H1 (cell line): ENCODE measurements around the gene SEMA4D. TPM values are rescaled to one million over a fixed set of nuclear protein-coding genes. Genes with fewer than 3 reads are reported as not detected.

ENCODE experiments used
- CTCF ChIA-PET: fragments of 300-600 bp; sonication (Branson Sonifier 250); formaldehyde crosslinking; loops from one replicate; lab custom pipeline; 2021; ENCODE audit not compliant: partially characterized antibody; lab: Charles Lee
- POLR2A ChIA-PET: fragments of 300-600 bp; sonication (Branson Sonifier 250); formaldehyde crosslinking; loops from one replicate; lab custom pipeline; 2021; ENCODE audit warnings: inconsistent platforms; ENCODE audit not compliant: partially characterized antibody; lab: Charles Lee
- DNase-seq, 2 experiments: peaks; one replicate each; pipeline versions ENCODE4 v3.0.0 to v3.0.0-alpha.2; 2010 to 2022; ENCODE audit warnings: low spot score in 2 of 2, low read depth in 1 of 2, mixed read lengths in 1 of 2
- FAIRE-seq: peaks from 2 replicates; lab custom pipeline; 2011; peaks lifted over from hg19 to GRCh38; lab: Jason Lieb, UNC
- H2AFZ ChIP-seq: 2 replicates; pipeline ENCODE4 v1.8.1; 2012; ENCODE audit warnings: low read length, inconsistent platforms
- H2AK5ac ChIP-seq: 2 replicates; pipeline ENCODE4 v1.6.1; 2013; ENCODE audit warnings: low read depth, low read length
- H2BK120ac ChIP-seq: replicated peaks from 2 replicates; pipeline ENCODE3; 2013; ENCODE audit warnings: low read depth, low read length, inconsistent platforms
- H2BK12ac ChIP-seq: 2 replicates; pipeline ENCODE4 v1.6.1; 2013; ENCODE audit warnings: low read depth, low read length
- H2BK15ac ChIP-seq: 2 replicates; pipeline ENCODE4 v1.6.1; 2013; ENCODE audit warnings: low read length
- H2BK20ac ChIP-seq: 2 replicates; pipeline ENCODE4 v1.6.1; 2013; ENCODE audit warnings: low read length
- H2BK5ac ChIP-seq: 2 replicates; pipeline ENCODE4 v1.6.1; 2013; ENCODE audit warnings: low read depth, low read length
- H3K14ac ChIP-seq: 2 replicates; pipeline ENCODE4 v1.6.1; 2013; ENCODE audit warnings: inconsistent platforms; ENCODE audit not compliant: insufficient read length
- H3K18ac ChIP-seq: 2 replicates; pipeline ENCODE4 v1.6.1; 2013; ENCODE audit warnings: low read length; ENCODE audit errors: extremely low read depth
- H3K23ac ChIP-seq: 2 replicates; pipeline ENCODE4 v1.6.1; 2013; ENCODE audit warnings: inconsistent platforms; ENCODE audit not compliant: insufficient read length
- H3K23me2 ChIP-seq: 2 replicates; pipeline ENCODE4 v1.6.1; 2013; ENCODE audit warnings: low read depth, low read length
- H3K27ac ChIP-seq: 2 replicates; pipeline ENCODE4 v1.6.1; 2011; ENCODE audit warnings: low read depth, low read length, inconsistent platforms
- H3K27me3 ChIP-seq, 4 experiments: replicated peaks in 1 of 4; 1 replicate in 1 of 4; 2 replicates in 3 of 4; pipeline versions ENCODE4 v1.6.1 to v1.8.1; 2011 to 2013; ENCODE audit warnings: low read length in 3 of 4, mild to moderate bottlenecking in 3 of 4, inconsistent platforms in 2 of 4, mixed read lengths in 2 of 4, moderate library complexity in 1 of 4; ENCODE audit not compliant: control insufficient read depth in 3 of 4, insufficient read depth in 3 of 4; ENCODE audit errors: extremely low read depth in 1 of 4
- H3K36me3 ChIP-seq, 4 experiments: 2 replicates each; pipeline versions ENCODE4 v1.6.1 to v1.8.1; 2011 to 2013; ENCODE audit warnings: mild to moderate bottlenecking in 4 of 4, low read length in 3 of 4, moderate library complexity in 2 of 4, control low read depth in 1 of 4, inconsistent platforms in 1 of 4; ENCODE audit not compliant: insufficient read depth in 4 of 4, control insufficient read depth in 2 of 4
- H3K4ac ChIP-seq: replicated peaks from 2 replicates; pipeline ENCODE3; 2013; ENCODE audit warnings: low read length, low read depth, mixed read lengths, inconsistent platforms; ENCODE audit not compliant: insufficient read length
- H3K4me1 ChIP-seq, 4 experiments: replicated peaks in 1 of 4; 1 replicate in 1 of 4; 2 replicates in 3 of 4; pipeline versions ENCODE4 v1.6.1 to v1.8.1; 2011 to 2013; ENCODE audit warnings: low read length in 3 of 4, inconsistent platforms in 2 of 4, mixed read lengths in 1 of 4; ENCODE audit not compliant: insufficient read depth in 4 of 4, control insufficient read depth in 3 of 4
- H3K4me2 ChIP-seq, 2 experiments: 2 replicates each; pipeline versions ENCODE4 v1.6.1 to v1.8.1; 2011 to 2013; ENCODE audit warnings: low read depth in 2 of 2, low read length in 2 of 2, control low read depth in 1 of 2, inconsistent platforms in 1 of 2, mild to moderate bottlenecking in 1 of 2; ENCODE audit not compliant: insufficient read depth in 1 of 2
- H3K4me3 ChIP-seq, 4 experiments: fragments of 200-600, 300-600 bp in 1 of 4; sonication (generic), shearing (Covaris generic), sonication (Bioruptor Twin) in 1 of 4; 2 replicates each; pipeline versions ENCODE4 v1.5.1 to v1.8.1; 2011 to 2016; ENCODE audit warnings: low read length in 4 of 4, low read depth in 3 of 4, control low read depth in 2 of 4, inconsistent platforms in 2 of 4, mild to moderate bottlenecking in 2 of 4, mixed read lengths in 1 of 4, moderate library complexity in 1 of 4; ENCODE audit not compliant: insufficient read depth in 2 of 4; ENCODE audit errors: extremely low read depth in 1 of 4
- H3K56ac ChIP-seq: replicated peaks from 2 replicates; pipeline ENCODE3; 2013; ENCODE audit warnings: low read depth, mild to moderate bottlenecking, mixed read lengths, low read length, inconsistent platforms; ENCODE audit not compliant: insufficient read length
- H3K79me1 ChIP-seq: 2 replicates; pipeline ENCODE4 v1.6.1; 2013; ENCODE audit warnings: low read depth, low read length, control low read depth
- H3K79me2 ChIP-seq, 2 experiments: 2 replicates each; pipeline versions ENCODE4 v1.6.1 to v1.8.1; 2012 to 2013; ENCODE audit warnings: low read length in 2 of 2, mild to moderate bottlenecking in 2 of 2, inconsistent platforms in 1 of 2; ENCODE audit not compliant: insufficient read depth in 2 of 2, control insufficient read depth in 1 of 2
- H3K9ac ChIP-seq, 4 experiments: replicated peaks in 1 of 4; 1 replicate in 1 of 4; 2 replicates in 3 of 4; pipeline versions ENCODE4 v1.6.1 to v1.8.1; 2011 to 2013; ENCODE audit warnings: low read depth in 3 of 4, low read length in 3 of 4, control low read depth in 2 of 4, mild to moderate bottlenecking in 2 of 4, moderate library complexity in 2 of 4, inconsistent platforms in 1 of 4; ENCODE audit errors: extremely low read depth in 1 of 4
- H3K9me3 ChIP-seq, 2 experiments: 2 replicates each; pipeline versions ENCODE4 v1.6.1 to v1.8.1; 2012 to 2013; ENCODE audit warnings: mild to moderate bottlenecking in 2 of 2, moderate library complexity in 2 of 2, control low read depth in 1 of 2, inconsistent platforms in 1 of 2, low read depth in 1 of 2, low read length in 1 of 2, mixed read lengths in 1 of 2; ENCODE audit not compliant: insufficient read depth in 2 of 2
- H4K20me1 ChIP-seq, 2 experiments: replicated peaks in 1 of 2; 2 replicates each; pipeline versions ENCODE3 to v1.8.1; 2011 to 2013; ENCODE audit warnings: inconsistent platforms in 2 of 2, low read length in 2 of 2, mild to moderate bottlenecking in 1 of 2; ENCODE audit not compliant: insufficient read depth in 2 of 2, control insufficient read depth in 1 of 2
- H4K5ac ChIP-seq: 2 replicates; pipeline ENCODE4 v1.6.1; 2013; ENCODE audit warnings: low read length, low read depth, mixed read lengths, inconsistent platforms; ENCODE audit not compliant: insufficient read length
- H4K8ac ChIP-seq: 2 replicates; pipeline ENCODE4 v1.8.0; 2013; ENCODE audit warnings: mild to moderate bottlenecking, moderate library complexity, low read length, inconsistent platforms; ENCODE audit not compliant: insufficient read depth; ENCODE audit errors: extremely low read depth
- H4K91ac ChIP-seq: replicated peaks from 2 replicates; pipeline ENCODE3; 2013; ENCODE audit warnings: low read length, mixed read lengths, inconsistent platforms; ENCODE audit not compliant: insufficient read length
- E2F6 ChIP-seq: IDR thresholded peaks from 2 replicates; pipeline ENCODE4 v1.6.1; 2012; ENCODE audit warnings: inconsistent platforms
- POLR2AphosphoS5 ChIP-seq: IDR thresholded peaks from 2 replicates; pipeline ENCODE4 v1.6.1; 2011; ENCODE audit warnings: low read depth, low read length
- WGBS, 2 experiments: shearing (Covaris generic) in 1 of 2; methylation state at CpG; one replicate each; pipeline versions ENCODE4 v1.1.6 to v1.1.7; 2013 to 2015; ENCODE audit warnings: low lambda C conversion rate in 2 of 2, mixed read lengths in 2 of 2, inconsistent platforms in 1 of 2, low coverage in 1 of 2, missing lambda C conversion rate in 1 of 2; ENCODE audit not compliant: insufficient replicate concordance in 2 of 2, insufficient coverage in 1 of 2, insufficient read length in 1 of 2; ENCODE audit errors: extremely low coverage in 1 of 2, missing lambda C conversion rate in 1 of 2; 5-methylcytosine and 5-hydroxymethylcytosine counted together
- polyA plus RNA-seq, 7 experiments: library from polyadenylated mRNA; depleted of rRNA in 3 of 7; stranded (reverse) in 5 of 7; unstranded in 2 of 7; fragments of >200 nt in 5 of 7; fragments of 200-250 nt in 2 of 7; gene quantifications; 1 replicate in 5 of 7; 2 replicates in 1 of 7; 4 replicates in 1 of 7; pipeline versions ENCODE4 v1.2.1 to v1.2.3, GENCODE V29; 2011 to 2013; ENCODE audit warnings: missing spikeins in 2 of 7, mixed read lengths in 2 of 7
- total RNA-seq: library from RNA; stranded (reverse); fragmentation: NEBNext Ultra II Directional; extraction: Animal tissue kit (Norgen Biotek cat#: 25700); gene quantifications from 2 replicates; pipeline ENCODE4 v1.2.1, GENCODE V29; 2021

The SEMA4D gene
- total and polyA plus RNA-seq, 2 of the 8 experiments (the other 6 are each of a cell fraction or from before 2014, with no cell fraction given) = 21.0 to 70.4 TPM

GRCh38 chr9:89375191-89375760, 122.6 kb downstream of the SEMA4D start:
- 90% methylated on average over 8 of the region's 8 CpGs; no CpG with 5 or more reads in 1 of the 2 experiments for WGBS, 2 experiments
- POLR2A ChIA-PET = interaction anchor here (0.5 to 0.7 kb wide), 2 partner anchors 50 to 173 kb away, joined by 3 to 5 read pairs; no protein-coding TSS in a partner anchor
- no peak overlapping the region for H2AK5ac ChIP-seq
- H3K4ac ChIP-seq = no peak overlapping the region
- H3K4me3 ChIP-seq = no peak overlapping the region
- no peaks in the 10 kb centered on the region for H3K4me1 ChIP-seq
- H3K4me2 ChIP-seq = no peak overlapping the region
- H2BK20ac ChIP-seq = no peak overlapping the region
- no peak overlapping the region for H4K91ac ChIP-seq
- H3K27ac ChIP-seq = no peak overlapping the region
- CTCF ChIA-PET = interaction anchor here (1.3 to 2.4 kb wide), 4 partner anchors 12 to 218 kb away, joined by 4 to 11 read pairs (median 5); no protein-coding TSS in a partner anchor
- peak overlapping the region; percentile 52; the same call in 1 of the 2 replicates for H2BK5ac ChIP-seq
- no peak overlapping the region for H2BK15ac ChIP-seq
- DNase-seq = no peak
- no peak overlapping the region for H2BK12ac ChIP-seq
- H4K20me1 ChIP-seq = peaks cover 2 to 16% of the 10 kb centered on the region in 2 experiments
- peaks cover 2 to 16% (median 4%) of the 10 kb centered on the region in 4 experiments; a peak in 6 of 8 replicates for H3K36me3 ChIP-seq
- H3K23ac ChIP-seq = no peak overlapping the region
- no peaks in the 10 kb centered on the region for H3K9me3 ChIP-seq
- no peaks in the 10 kb centered on the region; the same call in 1 of the 2 replicates for H3K79me1 ChIP-seq
- no peaks in the 10 kb centered on the region for H3K79me2 ChIP-seq
- H4K8ac ChIP-seq = no peak overlapping the region; the same call in 1 of the 2 replicates
- H3K18ac ChIP-seq = no peak overlapping the region
- H2BK120ac ChIP-seq = no peak overlapping the region
- H3K56ac ChIP-seq = no peak overlapping the region
- no peak for FAIRE-seq
- no peak overlapping the region for H3K9ac ChIP-seq
- peaks cover 21% of the 10 kb centered on the region; the same call in 1 of the 2 replicates for H3K23me2 ChIP-seq
- H3K14ac ChIP-seq = no peak overlapping the region
- no peaks in the 10 kb centered on the region for H3K27me3 ChIP-seq
- H2AFZ ChIP-seq = no peak overlapping the region
- TF ChIP-seq E2F6 = no peak
- peak; percentile 27; the same call in 1 of the 2 replicates for TF ChIP-seq POLR2AphosphoS5
- no peak overlapping the region for H4K5ac ChIP-seq
